GM20000 (cell line): Measurements from ENCODE around the gene LRCH1.
"Not testable (repeated sequence)": the region's sequence is repeated elsewhere in the genome, so short reads cannot be mapped to it uniquely, and the experiment has no call there.

Source experiments
- DNase-seq: peaks from one replicate; pipeline ENCODE4 v3.0.0; 2012; ENCODE audit warnings: low spot score
- CTCF ChIP-seq: IDR thresholded peaks from 2 replicates; pipeline ENCODE4 v1.5.1; 2012; ENCODE audit warnings: mild to moderate bottlenecking, control low read depth; ENCODE audit errors: extremely low read depth, missing control alignments

The LRCH1 gene

GRCh38 chr13:46552889-46553520, at the start of gene LRCH1:
TSS of gene LRCH1 (plus strand) at chr13:46553170. CDS start at chr13:46553397, 227 bp downstream.
- peak; percentile 94 for DNase-seq
- no peak for TF ChIP-seq CTCF

- DNase-seq: no peak
- TF ChIP-seq CTCF: no peak
Observed at GRCh38 chr13:46504036-46504435, 48.9 kb upstream of the LRCH1 start.

GRCh38 chr13:46507981-46508380, 45.0 kb upstream of the LRCH1 start:
- TF ChIP-seq CTCF: no peak
- DNase-seq: no peak

- no peak for DNase-seq
- TF ChIP-seq CTCF: no peak
Observed at GRCh38 chr13:46509981-46510380, 43.0 kb upstream of the LRCH1 start.

- DNase-seq: no peak
- TF ChIP-seq CTCF: no peak
Observed at GRCh38 chr13:46515803-46516202, 37.2 kb upstream of the LRCH1 start.

- no peak for DNase-seq
Observed at GRCh38 chr13:46516599-46517338, 36.2 kb upstream of the LRCH1 start.

GRCh38 chr13:46517748-46518147, 35.2 kb upstream of the LRCH1 start:
- DNase-seq: not testable (repeated sequence)

More at GRCh38 chr13:46516599-46517338, 36.2 kb upstream of the LRCH1 start:
- TF ChIP-seq CTCF: no peak
